GM19238 (cell line): ENCODE measurements around the gene PON3.
"Not testable (repeated sequence)": the region's sequence is repeated elsewhere in the genome, so short reads cannot be mapped to it uniquely, and the experiment has no call there.

Experiments used
- DNase-seq: peaks from one replicate; pipeline ENCODE4 v3.0.0; 2011; ENCODE audit warnings: low spot score; ENCODE audit not compliant: insufficient read length

Gene PON3

DNA sequence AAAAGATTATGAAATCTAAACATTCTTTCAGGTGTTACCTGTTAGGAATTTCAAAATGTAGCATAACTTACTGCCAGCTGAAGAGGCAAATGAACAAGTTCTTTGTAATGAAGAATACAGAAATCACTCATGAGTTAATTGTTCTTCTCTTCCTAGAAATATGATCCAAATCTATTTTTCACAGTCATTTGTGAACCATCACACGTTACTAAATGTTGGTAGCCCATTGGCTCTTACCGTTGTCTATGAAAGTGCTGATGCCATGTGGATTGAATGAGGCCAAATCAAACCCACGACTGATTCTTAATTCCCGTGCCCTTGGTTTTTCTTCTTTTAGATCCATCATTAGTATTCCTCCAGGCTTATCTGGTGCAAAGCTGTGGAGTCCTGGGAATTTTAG is 15.9 kb upstream of the PON3 start:
- no peak for DNase-seq

DNA sequence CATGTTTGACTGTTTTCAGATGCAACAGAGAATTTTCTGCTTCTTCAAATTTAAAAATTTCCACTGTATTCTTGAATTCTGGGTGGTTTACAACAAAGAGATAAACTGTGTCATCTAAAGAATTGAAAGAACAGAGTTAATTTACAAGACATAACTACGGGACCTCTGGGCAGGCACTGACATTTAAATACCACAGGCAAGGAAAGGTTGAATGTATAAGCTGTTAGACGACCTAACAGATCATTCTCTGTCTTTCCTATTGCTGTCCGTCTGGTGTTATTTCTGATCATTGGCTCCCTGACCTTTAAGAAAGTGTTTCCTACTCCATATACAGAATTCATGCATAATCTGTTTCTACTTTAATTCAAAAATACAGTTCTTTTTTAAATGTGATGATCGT is 15.5 kb upstream of the PON3 start:
- DNase-seq: no peak

DNA sequence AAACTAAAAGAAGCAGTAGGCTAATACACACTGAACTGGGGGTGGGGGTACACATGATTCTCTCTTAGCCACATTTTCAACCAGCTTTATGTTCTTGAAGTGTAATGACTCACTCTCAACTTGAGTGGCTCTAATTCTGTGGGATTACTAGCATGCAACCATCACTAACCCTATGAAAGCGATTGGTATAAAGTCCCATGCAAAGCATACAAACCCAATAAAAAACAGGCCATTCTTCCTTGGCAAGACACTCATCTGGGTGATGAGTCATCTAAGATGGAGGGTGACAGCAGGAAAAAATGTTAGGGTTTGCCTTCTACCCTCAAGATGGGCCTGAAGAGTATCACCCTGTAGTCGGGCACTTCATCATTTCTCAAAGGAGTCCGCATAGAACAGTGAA is 14.9 kb upstream of the PON3 start:
- DNase-seq: no peak

DNA sequence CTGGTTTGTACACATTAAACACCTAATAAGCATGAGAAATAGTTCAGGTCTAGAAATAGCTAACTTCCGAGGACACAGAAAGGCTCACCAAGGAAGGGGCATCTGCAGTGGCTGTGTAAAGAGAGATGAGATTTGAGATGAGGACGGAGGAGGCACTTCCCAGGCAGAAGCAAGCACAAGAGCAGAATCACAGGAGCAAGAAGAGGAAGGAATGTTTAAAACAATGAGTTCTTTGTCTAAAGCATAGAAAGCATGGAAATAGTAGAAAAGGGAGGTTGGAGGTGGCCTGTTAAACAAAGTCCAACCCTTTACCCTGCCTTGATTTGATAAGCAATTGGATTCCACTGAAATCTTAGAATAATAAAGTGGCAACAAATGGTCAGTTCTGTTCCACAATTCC is 11.6 kb upstream of the PON3 start:
- DNase-seq: no peak

DNA sequence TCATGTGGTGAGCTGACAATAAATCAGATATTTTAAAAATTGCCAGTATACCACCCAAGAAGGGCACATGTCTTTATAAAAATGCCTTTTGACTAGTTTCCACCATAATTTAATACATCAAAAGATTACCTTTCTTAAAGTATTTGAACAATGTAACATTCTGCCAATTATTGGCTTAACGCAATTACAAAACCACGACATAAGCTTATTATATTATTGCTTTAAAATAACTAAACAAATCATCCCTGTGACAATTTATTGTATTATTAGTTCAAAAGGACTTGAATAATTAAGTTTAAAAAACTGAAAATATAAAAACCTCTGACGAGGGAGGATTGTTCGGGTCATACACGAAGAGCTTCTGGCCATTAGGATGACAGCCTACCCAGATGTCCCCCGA is 9.6 kb upstream of the PON3 start:
- DNase-seq: no peak

DNA sequence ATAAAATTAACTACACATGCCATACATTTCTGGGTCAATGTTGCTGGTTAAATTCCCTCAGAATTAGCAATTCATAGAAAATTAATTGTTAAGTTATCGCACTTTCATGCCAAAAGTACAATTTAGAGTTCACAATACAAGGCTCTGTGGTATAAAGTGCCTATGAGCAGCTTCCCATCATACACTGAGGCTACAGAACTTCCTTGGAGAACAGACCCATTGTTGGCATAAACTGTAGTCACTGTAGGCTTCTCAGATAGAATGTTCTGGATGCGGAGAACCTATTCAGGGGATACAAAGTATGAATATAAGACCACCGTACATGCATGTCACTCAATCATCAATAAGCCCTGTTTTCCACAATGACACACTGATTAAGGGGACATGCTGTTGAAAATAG is 9.0 kb upstream of the PON3 start:
- no peak for DNase-seq

DNA sequence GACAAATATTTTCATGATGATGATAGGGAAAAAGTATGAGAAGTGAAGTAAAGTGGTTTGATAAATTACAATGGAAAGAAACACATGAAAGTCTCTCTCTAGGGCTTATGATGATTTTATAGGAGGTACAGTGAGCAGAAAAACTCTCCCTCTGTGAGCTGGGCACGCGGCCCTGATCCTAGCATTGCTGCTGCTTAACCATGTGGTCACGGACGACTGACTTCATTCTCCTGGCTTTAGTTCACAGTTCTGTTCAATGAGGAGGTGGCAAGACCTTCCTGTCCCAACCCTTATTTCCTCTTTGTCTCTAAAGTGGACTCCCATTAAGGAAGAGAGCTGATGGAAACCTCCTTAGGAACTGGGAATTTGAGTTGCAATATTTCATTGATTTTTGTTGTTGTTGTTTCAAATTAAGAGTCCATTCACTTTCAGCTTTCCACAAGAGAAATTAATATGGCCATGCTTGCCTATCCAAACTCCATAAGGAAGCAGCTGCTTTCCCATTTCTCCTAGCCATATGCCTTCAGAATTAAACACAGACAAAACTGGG is 8.2 kb upstream of the PON3 start:
- DNase-seq: no peak

DNA sequence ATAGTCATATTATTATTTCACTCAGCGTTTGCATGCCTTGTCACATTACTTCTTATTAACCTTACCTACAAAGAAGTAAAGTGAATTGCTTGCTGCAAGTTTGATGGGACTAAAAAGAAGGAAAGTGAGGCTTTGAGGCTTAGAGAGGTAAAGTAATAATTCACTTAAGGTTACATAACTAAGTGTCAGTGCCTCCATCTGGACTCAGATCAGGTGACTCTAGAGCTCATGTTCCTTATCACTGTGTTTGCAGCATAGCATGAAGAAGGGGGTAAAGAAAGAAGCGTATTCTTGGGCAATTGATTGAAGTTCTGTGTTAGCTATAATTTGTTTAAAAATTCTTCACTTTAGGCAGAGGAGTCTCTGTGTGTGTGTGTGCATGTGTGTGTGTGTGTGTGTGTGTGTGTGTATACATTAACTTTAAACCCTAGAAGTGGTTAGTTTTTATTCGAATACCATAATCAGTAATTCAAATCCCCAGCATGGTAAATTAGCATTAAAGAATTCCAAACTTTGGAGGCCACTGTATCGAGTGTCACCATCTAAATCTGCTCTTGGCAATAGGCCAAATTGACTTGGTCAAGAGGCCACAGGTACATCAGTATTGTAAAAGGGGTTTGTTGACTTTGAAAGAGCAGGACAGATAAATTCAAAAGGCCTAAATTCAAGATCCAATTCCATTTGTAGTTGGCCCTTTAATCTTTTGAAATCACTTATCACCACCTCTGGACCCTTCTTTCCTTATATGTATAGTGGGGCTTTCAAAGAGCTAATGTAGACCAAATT is 2.2 kb upstream of the PON3 start:
- DNase-seq: no peak

DNA sequence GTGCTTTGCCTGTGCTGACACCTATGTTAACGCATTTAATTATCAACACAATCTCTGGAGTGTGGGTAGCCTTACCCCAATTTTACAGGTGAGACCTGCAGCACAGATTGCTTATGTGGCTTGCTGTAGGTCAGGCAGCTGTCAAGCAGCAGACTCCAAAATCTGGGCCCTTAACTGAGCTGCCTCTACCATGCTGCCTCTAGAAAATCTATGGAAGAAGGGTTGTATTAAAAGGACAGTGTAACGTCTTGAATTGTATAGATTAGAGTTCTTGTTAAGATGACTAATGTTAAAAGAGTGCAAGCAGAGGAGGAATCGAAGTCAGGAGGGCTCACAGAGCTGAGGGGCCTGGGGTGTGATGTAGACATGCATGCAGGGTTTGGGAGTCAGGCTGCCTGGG is 1.2 kb upstream of the PON3 start:
- no peak for DNase-seq

DNA sequence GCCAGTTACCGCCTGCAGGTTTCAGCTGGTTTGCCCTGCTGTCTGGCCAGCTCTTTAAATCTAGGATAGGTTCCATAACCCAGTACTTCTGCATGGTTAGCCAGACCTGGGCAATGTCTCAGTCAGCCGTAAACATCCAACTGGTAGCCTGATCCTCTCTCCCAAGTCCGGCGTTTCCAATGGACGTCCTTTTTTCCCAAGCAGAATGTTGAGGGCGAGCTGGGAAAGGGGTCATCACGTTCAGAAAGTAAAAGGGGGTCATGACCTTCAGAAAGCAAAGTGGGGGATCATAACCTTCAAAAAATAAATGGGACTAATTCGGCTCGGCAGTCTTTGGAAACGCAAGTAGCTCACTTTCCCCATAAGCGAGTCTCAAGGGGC is 430 bp downstream of the PON3 start:
- DNase-seq: no peak

DNA sequence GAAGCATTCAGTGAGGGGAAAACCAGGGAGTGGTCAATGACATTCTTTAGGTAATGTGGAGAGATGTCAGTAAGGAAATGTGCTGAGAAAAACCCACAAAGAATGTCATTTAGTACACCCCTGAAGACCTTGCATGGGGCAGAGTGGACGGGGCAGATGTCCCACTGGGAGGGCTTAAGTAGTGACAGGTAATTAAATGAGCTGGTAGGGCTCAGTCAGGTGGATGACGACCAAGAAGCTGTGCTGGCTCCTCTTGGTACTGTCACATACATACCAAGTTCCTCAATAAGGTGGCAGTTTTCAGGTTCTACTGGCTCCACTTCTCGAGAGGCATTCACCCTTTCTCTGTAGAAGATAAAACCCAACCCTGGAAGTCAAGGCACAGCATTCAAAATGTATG is 1.8 kb downstream of the PON3 start:
- DNase-seq: no peak

DNA sequence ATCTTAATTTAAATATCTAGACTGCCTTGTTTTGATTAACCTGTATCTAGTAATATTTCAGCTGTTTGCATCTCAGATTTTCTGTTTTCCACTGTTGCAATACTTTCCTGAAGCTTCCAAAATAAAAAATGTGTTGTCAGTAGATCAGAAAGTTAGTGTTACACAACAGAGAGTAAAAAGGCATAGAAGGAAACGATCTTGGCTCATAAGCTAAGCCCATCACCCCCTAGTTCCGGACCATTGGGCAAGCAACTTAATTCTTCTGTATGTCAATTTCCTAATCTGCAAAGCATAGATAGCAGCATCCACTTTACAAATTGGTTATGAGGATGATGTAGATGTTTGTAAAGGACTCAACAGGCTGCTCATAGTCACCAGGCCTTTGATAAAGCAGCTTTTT is 4.4 kb downstream of the PON3 start:
- no peak for DNase-seq

DNA sequence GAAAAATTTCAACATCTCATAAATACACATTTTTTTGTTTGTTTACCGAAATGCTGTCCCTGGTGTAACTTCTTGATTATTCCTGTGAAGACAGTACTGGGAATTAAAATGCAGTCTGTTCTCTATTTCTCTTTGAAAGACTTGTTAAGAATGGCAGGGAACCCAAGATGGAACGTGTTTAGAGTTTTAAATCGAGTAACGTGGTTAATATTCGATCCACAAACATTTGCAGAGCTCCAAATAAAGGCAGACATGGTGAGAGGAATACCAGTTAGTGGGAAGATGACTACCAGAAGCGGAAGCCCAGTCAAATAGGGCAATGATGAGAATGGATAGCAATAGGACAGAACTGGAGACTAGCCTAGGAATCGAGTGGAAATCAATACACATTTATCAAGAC is 6.7 kb downstream of the PON3 start:
- no peak for DNase-seq

DNA sequence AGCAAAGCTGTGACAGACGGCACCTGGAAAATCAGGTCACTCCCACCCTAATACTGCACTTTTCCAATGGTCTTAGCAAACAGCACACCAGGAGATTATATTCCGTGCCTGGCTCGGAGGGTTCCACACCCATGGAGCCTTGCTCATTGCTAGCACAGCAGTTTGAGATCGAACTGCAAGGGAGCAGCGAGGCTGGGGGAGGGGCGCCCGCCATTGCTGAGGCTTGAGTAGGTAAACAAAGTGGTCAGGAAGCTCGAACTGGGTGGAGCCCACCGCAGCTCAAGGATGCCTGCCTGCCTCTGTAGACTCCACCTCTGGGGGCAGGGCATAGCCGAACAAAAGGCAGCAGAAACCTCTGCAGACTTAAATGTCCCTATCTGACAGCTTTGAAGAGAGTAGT is 16.7 kb downstream of the PON3 start:
- not testable (repeated sequence) for DNase-seq

DNA sequence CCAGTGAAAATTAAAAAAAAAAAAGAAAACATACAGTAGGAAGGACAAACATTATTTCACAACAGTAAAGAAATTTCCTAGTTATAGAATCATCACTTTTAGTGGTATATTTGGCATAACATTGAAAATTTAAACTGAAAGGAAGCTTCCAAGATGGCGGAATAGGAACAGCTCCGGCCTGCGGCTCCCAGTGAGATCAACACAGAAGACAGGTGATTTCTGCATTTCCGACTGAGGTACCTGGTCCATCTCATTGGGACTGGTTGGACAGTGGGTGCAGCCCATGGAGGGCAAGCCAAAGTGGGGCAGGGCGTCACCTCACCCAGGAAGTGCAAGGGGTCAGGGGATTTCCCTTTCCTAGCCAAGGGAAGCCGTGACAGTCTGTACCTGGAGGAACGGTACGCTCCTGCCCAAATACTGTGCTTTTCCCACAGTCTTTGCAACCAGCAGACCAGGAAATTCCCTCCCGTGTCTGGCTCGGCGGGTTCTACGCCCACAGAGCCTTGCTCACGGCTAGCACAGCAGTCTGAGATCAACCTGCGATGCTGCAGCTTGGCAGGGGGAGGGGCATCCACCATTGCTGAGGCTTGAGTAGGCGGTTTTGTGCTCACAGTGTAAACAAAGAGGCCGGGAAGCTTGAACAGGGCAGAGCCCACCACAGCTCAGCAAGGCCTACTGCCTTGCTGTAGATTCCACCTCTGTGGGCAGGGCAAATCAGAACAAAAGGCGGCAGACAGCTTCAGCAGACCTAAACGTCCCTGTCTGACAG is 19.4 kb downstream of the PON3 start:
- DNase-seq: no peak

DNA sequence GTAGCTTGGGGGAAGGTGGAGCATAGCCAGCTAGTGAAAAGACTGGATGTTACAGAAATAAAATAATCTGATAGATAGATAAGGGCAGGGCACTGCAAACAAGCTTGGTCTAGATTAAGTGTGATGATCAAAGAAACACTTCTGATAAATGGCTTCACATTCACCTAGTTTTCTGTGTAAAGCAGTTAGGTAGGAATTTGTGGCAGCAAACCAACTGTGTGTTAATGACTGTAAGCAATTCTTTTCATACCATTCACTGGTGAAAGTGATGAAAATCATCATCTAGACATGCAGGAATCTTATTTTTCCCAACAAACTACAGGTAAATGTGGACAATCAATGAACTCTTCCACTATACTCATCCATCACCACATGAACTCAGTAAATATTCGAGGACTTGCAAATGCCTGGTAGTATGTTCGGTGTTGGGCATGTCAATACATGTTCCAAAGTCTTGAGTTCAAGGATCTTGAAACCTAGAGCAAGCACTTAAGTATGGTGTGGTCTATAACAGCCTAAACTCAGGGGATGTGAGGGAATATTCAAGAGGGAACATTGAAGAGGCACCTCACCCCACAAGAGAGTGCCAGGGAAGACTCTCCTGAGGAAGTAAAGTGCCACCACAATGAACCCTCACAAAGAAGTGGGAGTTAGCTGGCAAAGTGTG is 20.5 kb downstream of the PON3 start:
- no peak for DNase-seq

DNA sequence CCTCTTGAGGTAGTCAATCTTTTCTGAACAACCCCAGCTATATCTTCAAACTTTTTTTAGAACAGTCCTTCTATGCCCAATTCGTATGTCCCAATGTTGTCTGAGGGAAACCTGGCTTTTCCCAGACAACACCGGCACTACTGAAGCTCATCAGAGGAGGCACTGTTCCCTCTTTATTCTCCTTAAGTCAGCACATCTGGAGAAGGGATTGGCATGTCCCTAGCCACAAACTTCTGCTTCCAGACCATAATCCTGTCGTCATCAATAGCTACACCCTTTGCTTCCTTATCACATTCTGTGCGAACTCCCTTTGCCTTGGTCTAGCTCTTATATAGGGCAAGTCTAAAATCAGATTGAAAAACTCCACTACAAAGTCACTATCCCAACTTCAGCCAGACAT is 22.9 kb downstream of the PON3 start:
- DNase-seq: no peak

DNA sequence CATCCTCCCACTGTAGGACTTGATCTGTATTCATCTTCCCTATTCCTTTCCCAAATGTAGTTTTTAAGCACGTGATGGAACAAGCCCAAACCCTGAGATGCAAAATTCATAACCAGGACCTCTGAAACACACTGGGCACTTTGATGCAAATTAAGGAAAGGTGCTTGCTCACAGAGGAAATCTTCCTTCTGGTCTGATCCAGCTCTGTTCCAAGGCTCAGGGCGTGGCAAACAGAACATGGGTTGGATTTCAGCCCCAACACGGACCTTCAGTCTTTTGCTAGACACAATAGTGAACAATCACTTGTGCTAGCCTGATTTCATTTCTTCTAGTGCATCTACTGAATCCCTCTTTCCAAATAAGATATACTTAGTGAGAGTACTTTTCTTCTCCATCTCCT is 27.9 kb downstream of the PON3 start:
- no peak for DNase-seq

DNA sequence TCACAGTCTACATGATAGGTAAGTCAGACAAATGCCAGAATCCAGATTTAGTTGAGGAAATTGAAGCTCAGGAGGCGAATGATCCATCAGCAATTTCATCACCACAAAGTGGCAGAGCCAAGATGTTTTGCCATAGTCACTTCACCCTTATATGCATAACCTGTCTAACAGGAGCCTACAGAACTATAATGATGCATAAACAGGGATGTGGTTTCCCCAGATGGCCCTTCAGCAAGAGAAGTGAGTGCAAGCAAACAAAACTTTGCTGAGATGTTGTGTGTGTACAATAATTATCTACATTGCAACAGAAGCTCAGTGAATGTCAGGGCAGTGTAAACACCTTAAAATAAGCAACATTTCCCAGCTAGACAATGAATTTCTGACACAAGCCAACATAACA is 28.6 kb downstream of the PON3 start:
- DNase-seq: no peak

DNA sequence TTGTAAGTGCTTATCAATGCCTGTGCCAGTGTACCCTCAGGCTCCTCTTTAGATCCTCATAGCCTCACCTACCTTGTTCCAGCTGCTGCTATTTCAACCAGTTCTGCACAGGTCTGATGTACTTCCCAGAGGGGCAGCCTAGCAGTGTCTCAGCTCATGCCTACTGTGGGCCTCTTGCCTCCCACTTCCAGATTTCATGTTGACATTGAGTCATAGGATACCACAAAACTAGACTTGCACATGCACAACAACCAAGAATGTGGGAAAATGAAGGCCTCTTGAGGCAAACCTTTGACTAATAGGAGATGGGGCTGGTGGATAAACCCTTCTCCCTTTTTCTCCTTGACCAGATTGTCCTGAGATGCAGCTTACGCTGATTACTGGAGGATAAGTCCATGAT is 31.0 kb downstream of the PON3 start:
- no peak for DNase-seq

DNA sequence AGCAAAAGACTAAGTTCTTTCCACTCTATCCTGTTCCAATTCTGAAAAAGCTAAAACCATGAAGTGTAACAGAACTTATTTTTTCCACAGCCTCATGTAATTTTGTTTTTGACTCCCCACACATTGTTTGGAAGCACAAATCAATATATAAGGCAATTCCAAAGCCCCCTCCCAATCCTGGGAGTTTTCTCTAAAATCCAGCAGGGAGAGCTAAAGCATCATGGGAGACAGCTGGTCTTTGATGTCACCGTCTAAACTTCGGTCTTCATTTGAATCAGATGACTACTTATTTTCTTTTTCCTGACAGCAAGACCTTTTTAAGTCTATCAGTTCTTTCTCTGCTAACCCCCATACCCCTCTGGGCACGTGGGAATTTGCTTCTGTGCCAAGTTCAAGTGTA is 38.6 kb downstream of the PON3 start:
- DNase-seq: no peak

DNA sequence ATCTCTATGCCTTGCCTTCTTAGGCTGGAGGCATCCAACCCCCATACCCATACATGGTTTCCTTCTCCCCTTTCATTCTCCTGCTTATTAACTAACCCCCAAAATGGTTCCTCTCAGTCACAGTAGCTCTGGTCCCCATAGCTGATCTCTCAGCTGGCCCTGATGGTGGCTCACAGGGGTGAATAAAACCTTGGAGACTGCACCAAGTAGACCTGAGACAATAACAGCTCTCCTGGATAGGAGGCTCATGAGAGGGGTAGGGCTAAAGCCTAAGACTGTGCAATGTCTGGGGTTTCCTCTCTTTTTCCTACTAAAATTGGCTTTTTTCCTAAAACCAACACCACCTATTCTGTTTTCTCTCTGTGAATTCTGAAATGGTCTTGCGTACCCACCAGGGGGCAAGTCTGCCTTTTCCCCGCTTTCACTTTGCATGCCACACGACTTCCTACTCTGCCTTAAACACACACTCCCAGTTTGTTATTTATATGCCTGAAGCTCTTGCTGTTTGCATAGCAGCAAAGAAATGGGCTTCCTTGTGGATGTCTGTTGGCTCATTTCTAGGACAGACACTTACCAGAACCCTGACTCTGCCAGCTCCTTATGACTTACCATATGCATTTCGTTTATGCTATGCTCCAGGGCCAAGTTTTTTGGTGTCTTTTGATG is 53.4 kb downstream of the PON3 start:
- no peak for DNase-seq
